ENCODE data around the gene REEP1.

The REEP1 gene, protein sequence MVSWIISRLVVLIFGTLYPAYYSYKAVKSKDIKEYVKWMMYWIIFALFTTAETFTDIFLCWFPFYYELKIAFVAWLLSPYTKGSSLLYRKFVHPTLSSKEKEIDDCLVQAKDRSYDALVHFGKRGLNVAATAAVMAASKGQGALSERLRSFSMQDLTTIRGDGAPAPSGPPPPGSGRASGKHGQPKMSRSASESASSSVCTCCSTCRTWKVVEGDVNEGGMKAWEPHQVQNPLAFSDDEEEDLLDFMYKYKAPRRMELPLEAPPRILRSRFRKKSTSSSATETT

DNA sequence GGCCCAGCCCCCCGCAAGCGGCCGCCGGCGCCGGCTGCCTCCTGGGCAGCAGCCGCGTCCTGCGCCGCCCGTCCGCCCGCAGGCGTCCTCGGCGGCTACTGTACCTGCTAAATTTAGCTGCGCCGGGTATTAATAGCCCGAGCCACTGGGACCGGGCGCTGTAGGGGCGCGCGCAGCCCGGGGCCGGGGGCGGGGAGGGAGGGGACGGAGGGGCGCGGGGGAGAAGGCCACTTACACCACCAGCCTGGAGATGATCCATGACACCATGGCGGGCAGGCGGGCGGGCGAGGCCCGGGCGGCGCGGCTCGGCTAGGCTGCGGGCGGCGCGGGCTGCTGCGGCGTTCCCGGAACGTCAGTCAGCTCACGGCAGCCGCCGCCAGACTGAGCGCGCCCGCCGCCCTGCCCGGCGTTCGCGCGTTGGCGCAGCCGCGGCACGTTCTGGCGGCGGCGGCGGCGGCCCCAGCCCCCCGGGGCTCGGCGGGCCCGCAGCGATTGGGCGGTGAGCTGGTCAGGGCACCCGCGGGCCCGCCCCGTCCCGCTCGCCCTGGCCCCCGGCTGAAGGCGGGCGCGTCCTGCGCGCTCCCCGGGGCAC, at the start of gene REEP1:
REEP1 (minus strand) TSS at position 383 of the 592 bp plus-strand sequence; CDS start at position 267, 116 bp downstream.
- peak in 1 of 2 experiments; percentile 7 for DNase-seq

DNA sequence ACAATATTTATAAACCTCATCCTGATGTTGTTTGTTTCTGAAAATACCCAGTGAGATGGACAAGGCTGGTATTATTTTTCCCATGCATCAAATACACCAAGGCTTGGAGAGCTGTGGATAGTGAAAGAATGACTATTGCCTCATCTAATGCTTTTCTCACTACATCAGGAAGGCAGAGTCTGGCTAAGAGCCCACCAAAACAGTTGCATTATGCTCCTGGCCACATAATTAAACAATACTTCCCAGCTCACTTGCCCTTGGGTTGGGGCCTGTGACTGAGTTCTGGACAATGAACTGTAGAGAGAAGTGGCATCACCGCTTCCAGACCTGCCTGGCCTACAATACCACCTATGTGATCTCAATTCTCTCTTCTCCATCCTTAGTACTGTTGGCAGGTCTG, 46.4 kb upstream of the REEP1 start:
- DNase-seq = no peak

DNA sequence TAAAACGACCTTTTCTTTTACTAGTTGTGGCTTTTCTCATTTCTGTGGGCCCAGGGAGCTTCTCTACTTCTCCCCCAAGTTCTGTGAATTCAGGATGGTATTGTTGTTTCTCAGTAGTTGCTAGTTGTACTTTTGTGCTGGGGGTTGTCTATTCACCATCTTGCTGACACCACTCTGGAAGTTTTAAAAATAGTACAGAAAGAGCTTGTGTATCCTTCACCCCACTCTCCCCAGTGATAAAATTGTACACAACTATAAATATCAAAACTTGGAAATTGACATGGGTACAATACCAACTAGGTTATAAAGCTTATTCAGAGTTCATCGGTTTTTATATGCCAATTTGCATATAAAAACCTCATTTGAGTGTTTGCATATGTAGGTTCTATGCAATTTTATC, 45.3 kb upstream of the REEP1 start:
- no peak for DNase-seq

DNA sequence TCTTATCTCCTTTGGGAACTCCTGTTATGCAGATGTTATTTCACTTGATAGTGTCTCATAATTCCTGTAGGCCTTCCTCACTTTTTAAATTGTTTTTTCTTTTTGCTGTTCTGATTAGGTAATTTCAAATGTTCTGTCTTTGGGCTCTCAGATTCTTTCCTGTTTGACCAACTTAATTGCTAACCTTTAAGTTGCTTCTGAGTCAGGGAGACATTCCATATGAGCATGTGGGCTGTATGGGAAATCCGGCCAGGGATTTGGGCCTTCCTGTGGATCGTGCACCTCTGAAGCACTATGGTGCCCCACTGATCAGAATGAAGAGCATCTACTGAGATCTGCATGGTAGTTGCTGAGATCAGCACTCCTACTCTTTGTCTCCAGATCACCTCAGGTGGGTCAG, 44.7 kb upstream of the REEP1 start:
- DNase-seq = no peak

DNA sequence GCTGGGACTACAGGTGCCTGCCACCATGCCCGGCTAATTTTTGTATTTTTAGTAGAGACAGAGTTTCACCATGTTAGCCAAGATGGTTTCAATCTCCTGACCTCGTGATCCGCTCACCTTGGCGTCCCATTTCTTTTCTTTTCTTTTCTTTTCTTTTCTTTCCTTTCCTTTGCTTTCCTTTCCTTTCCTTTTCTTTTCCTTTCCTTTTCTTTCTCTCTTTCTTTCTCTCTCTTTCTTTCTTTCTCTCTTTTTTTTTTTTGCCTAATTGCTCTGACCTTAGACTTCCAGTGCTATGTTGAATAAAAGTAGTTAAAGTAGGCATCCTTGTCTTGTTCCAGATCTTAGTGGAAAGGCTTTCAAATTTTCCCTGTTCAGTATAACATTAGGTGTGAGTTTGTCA, 41.0 kb upstream of the REEP1 start:
- DNase-seq = no peak

DNA sequence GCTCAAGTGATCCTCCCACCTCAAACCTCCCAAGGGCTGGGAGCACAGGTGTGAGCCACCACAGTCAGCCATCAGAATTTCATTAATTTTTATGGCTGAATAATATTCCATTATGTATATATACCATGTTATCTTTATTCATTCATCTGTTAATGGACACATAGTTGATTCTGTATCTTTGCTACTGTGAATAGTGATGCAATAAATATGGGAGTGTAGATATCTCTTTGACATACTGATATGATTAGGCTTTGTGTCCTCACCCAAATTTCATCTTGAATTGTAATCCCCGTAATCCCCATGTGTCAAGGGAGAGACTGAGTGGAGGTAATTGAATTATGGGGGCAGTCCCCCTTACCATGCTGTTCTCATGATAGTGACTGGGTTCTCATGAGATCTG, 38.2 kb upstream of the REEP1 start:
- no peak for DNase-seq

DNA sequence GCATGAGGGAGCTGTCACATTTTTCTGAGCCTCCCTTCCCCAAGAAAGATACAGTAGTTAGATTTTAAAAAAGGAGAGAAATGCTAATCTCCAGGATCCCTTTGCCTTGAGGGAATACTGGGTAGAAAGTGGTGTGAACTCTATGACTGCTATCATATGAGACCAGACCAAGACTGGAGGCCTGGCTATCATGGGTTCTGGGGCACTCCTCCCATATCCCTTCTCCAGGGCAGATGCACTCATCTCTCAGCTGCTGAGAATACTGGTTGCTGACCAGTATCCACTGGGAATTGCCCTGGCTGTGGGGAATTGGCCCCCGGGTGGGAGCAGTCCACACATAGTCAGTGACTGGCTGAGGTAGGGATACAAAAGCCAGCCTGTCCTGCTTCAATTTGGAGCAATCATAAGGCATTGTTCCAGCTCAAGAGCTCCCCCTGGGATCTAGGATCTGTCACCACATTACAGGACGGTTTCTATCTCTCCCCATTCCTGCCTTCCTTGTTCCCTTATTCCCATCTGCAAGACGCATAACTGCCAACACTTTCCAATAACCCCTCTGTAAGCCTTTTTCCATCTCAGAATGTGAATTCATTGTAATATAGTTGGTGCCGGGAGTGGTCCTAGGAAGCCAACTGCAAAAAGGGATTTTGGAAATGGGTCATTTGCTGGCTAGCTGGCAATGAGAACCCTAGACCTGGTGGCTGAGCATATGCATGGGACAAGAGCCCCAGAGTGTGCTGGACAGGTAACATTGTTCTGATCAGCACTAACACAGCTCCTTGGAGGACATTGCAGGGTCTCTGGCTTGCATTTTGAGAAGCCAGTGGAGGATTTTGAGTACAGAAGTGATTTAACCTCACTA, 35.4 kb upstream of the REEP1 start:
- peak in 1 of 2 experiments; percentile 31 for DNase-seq

DNA sequence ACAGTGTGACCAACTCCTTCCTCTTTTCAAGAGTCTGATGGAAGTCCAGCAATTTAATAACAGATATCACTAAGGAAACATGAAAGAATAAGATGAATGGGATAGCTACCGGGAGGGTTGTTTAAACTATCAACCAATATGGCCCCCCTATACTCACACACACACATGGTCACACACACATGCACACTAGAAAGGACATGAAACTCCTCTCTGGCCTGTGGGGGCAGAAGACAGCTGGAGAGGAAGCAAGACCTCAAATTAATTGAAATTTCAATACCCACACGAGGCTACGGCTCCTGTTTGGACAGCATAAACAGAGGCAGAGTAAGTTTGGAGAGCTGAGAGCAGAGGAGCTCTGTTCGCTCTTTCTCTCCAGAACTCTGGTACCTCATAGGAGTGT, 34.7 kb upstream of the REEP1 start:
- no peak for DNase-seq

DNA sequence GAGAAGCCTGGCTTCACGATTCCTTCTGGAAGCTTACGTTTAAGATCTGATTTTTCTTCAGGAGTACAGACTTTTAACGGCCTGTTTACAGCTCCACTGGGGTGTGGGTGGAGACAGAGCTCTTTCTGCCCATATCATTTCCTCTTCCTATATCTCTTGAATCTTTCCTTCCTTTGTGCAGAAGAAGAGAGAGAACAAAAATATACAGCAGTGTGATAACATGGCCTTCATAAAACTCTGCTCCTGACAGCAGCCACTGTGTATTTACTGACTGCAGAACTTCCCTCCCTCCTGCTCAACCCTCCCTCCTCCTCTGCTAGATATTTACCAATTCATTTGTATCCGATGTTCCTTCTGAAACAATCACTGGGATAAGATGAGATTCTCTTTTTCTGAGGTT, 34.1 kb upstream of the REEP1 start:
- no peak for DNase-seq

DNA sequence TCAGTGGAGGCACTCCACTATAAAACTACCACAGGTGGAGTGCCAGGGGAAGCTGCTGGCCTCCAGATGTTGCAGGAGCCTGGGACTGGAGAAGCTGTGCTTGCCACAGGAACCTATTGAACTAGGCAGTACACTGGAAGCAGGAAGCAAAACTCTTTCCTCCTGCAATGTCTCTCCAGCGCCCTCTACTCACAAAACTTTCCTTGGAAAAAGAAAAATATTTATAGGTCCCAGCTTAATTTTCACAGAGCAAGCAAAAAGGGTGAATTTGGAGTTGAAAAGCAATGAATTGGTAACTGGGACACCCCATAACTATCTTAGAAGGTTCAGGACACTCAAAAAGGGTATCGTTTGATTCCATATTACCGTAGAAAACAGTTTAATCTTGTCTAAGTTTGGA, 33.2 kb upstream of the REEP1 start:
- no peak for DNase-seq

DNA sequence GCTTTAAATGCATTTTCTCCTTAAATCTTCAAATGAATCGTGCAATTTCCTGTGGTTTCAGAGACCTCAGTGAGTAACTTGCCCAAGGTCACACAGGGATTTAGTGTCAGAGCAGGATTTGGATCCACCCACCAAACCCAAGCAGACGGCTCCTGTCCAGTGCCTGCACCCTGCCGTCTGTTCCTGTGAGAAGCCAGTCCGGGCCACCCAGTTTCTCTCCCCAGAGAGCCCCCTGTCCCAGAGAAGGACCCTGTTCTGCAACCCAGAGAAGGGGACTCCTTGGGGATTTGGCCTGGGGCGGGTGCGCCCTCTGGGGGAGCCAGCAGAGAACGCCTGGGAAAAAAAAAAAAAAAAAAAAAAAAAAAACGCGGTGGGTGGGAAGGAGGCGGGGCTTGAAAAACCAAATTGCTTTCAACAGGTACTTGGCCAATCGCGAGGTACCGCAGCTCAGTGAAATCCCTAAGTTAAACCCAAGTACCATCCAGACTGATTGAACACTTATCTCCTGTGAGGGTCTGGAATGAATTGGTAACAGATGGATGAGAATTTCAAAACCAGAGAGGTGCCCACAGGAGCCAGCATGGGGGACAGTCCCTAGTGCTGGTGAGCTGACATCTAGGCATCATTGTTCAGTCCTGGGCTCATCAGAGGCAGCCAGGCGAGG, 30.9 kb upstream of the REEP1 start:
- DNase-seq = peak; percentile 12 to 38

DNA sequence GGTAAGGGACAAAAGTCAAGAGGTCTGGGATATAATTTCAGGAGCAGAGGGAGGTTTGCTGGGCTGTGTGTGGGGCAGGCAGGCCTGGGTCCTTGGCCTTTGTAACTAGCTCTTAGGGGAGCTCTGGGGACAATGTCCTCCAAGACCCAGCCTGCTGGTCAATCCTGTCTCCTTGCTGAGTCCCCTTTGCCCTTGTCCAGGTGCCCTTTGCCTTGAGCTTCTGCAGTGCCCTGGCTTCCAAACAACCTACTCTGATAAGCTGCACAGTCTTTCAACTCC, 30.0 kb upstream of the REEP1 start:
- DNase-seq = no peak

DNA sequence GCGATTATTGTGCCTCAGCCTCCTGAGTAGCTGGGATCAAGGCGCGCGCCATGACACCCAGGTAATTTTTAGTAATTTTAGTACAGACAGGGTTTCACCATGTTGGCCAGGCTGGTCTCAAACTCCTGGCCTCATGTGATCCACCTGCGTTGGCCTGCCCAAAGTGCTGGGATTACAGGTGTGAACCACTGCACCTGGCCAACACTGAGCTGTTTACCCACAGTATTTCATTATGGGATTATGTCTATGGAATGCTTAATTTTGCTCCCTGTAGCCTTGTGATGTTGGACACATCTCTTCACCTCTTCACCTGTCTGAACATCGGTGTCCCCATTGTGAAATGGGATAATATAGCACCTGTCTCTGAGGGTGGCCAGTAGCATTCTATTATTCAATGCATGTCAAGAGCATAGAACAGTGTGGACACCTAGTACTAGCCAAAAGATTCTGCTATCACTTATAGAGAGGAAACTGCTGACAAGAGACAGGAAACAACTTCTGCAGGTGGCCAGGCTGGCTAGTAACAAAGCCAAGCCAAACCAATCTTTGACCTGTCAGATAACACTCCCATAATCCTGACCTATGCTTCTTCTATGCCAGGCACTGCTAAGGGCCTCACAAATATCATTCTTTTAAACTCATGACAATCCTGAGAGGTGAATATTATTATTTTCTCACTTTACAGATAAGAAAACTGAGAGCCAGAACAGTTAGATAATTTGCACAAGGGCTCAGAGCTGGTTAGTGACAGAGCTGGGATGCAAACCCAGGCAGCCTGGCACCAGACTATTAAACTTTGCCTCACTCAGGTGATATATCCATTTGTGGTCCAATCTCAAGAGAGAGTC, 29.4 kb upstream of the REEP1 start:
- DNase-seq = no peak

DNA sequence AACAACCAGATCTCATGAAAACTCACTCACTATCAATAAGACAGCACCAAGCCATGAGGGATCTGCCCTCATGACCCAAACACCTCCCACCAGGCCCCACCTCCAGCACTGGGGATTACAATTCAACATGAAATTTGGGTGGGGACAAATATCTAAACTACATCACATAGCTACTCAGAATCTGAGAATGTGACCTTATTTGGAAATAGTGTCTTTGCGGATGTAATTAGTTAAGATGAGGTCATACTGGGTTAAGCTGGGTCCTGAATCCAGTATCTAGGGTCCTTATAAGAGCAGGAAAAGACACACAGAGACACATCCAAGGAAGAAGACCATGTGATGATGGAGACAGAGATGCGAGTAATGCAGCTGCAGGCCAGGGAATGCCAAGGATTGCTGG, 27.5 kb upstream of the REEP1 start:
- no peak for DNase-seq

DNA sequence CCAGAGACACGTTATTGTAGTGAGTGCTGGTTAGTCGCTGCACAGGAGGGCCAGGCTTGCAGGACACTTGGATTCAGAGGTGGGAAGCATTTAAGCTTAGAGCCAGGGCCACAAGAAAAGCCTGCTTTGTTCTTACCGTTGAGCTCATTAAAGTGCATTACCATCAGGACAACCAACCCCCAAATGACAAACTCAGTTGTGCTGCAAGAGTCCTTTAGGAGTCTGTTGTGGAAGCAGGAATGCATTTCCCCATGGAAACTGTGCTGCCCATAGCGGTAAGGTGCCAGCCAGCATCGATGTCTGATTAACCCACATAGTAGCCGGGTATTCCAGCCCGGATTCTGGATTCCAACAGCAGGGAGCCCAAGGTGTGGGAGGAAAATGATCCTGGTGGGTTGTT, 23.4 kb upstream of the REEP1 start:
- no peak for DNase-seq

DNA sequence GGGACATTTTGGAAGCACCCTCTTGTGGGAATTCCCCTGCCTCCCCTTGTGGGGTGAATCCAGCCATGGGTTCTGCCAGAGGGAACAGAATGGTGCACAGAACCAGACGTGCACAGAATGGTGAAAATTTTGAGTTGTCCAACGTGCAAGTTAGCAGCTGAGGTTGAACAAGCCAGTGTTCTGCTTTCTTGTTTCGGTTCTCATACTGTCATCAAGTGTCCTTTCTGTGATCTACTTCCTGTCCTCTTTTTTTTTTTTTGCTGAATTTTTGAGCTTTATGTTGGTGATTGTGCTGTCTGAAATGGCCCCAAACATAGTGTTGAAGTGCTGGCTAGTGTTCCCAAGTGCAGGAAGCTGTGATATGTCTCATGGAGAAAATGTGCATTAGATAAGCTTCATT, 21.5 kb upstream of the REEP1 start:
- DNase-seq = no peak

DNA sequence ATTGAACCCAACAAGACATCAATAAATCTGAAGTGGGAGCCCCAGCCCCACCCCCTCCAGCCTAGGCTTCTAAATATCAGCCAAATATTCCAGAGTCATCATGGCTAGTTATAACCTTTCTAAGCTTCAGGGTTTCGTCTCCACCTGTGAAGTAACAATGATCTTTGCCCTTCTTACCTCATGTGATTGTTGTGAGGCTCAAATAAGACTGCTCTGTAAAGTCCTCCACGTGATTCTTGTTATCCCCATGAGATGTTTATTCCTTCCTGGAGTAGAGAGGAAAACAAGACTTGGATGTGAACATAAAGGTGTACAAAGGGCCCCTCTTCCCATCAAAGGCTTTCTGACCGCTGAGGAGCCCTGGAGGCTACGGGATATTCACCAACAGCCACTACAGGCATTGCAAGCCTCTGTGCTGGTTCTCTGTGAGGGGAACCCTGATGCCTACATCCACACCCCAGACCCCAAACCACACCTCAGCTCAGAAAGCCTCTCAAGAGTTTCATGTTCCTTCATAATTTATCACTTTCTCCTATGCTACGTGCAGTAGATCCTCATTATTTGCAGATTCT, 20.1 kb upstream of the REEP1 start:
- DNase-seq = no peak

DNA sequence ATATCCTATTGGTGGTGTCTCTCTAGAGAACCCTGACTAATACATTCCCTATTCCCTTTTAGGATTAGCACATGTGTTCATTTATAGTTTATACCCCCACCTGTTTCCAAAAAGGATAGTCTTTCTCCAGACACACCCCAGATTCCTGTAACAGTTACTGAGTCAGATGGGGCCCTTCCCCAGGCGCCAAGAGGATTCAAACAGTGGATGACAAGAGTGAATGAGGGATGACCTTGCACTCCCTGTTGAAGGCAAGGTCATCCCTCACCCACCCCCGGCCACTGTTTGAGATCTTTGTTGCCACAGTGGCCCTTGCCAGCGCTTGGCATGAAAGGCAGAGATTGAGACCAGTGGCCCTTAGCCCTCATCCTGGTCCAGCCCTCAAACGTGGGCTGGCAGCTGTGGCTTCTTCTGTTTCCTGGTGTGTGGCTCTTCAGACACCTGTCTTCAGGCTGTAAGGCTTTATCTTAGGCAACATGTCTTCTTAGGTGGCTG, 15.3 kb upstream of the REEP1 start:
- no peak for DNase-seq

DNA sequence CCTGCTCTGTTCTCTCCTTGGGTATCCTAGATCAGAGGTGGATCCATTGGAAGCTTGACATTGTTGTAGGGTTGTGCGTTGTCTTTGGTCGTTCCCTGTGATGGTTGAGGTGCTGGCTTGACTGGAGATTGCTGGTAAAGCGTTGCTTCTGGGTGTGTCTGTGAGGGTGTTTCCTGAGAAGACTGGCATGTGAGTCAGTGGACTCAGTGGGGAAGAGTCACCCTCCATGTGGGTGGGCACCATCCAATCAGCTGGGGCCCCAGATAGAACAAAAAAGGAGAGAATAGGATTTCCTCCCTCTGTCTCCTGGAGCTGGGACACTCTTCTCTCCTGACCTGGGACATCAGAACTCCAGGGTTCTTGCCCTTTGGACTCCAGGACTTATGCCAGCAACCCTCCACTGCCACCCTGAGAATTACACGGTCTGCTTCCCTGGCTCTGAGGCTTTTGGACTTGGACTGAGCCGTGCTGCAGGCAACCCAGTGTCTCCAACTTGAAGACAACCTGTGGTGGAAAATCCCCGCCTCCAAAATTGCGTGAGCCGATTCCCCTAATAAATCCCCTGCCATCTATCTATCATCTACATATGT, 14.8 kb upstream of the REEP1 start:
- DNase-seq = no peak

DNA sequence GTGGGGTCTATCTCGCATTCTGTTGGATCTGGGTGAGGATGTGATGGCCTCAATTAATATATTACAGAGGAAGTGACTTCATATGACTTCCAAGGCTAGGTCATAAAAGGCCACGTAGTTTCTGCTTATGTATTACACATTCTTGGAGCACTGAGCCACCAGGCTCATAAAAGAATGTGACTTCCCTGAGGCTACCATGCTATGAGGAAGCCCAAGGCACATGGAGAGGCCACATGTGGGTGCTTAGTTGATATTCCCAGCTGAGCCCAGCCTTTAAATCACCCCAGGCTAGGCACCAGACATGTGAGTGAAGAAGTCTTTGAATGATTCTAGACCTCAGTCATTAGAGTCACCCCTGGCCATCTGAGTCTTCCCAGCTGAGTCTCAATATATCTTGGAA, 13.3 kb upstream of the REEP1 start:
- DNase-seq = no peak

DNA sequence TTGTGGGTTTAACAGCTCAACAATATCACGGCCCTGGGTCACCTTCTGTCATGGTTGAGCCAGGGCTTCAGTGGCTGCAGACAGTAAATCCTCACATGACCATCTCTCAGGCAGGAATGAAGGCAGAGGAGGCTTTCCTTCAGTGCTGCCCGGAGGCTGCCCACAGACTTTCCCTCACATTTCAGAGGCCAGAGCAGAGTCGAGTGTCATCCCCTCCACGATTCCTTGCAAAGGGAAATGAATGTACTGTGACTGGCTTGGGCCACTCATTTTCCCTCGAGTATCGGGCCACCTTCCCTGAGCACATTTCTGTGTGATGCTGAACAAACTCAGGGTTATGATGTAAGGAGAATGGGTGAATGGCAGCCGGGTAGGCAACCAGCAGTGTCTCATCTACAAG, 10.0 kb upstream of the REEP1 start:
- no peak for DNase-seq
